ENCODE results near the gene SEMA4B. TPM values are rescaled to one million over a fixed set of nuclear protein-coding genes. Genes with fewer than 3 reads are reported as not detected.
A peak's percentile ranks its signal among the peaks of the same experiment; 100 is the strongest.

SEMA4B gene
- total RNA-seq, 2 donors from 2014 or later = 96.1 to 99.6 TPM

- Histone ChIP-seq H3K4me1 (replicated peaks) (peaks cover 6% of the 10 kb centered on the region), H3K27me3 (replicated peaks; ENCODE audit: insufficient read depth) (no peaks in the 10 kb centered on the region), H3K4me3 (peak overlapping the region; percentile 79 to 86), H3K36me3 (no peaks in the 10 kb centered on the region), H3K27ac (peak overlapping the region; percentile 88 to 91), H3K9me3 (no peaks in the 10 kb centered on the region)
- WGBS = 1% methylated on average over 23 of the region's 25 CpGs
- intact Hi-C loops (cut with DNase I) = no loop called here
- TF ChIP-seq CTCF (IDR thresholded peaks at IDR 0.05) (no peak), POLR2AphosphoS5 (IDR thresholded peaks at IDR 0.05) (no peak), POLR2A (IDR thresholded peaks at IDR 0.05) (no peak)
- DNase-seq (ENCODE audit: low spot score) = no peak
Observed at GRCh38 chr15:90201944-90202375, 830 bp downstream of the SEMA4B start.

GRCh38 chr15:90202929-90203328 is 1.8 kb downstream of the SEMA4B start:
- intact Hi-C loops (cut with DNase I) = no loop called here
- Histone ChIP-seq H3K4me3 (peak overlapping the region in 1 of 2 donors; percentile 79), H3K36me3 (no peaks in the 10 kb centered on the region), H3K27ac (peak overlapping the region in 1 of 2 donors; percentile 91), H3K9me3 (no peaks in the 10 kb centered on the region), H3K4me1 (replicated peaks) (peaks cover 6% of the 10 kb centered on the region), H3K27me3 (replicated peaks; ENCODE audit: insufficient read depth) (no peaks in the 10 kb centered on the region)
- no peak for TF ChIP-seq CTCF (IDR thresholded peaks at IDR 0.05)
- TF ChIP-seq POLR2AphosphoS5 (IDR thresholded peaks at IDR 0.05) = no peak
- no peak for TF ChIP-seq POLR2A (IDR thresholded peaks at IDR 0.05)
- no peak for DNase-seq (ENCODE audit: low spot score)
- WGBS = 73% methylated on average over 4 of the region's 4 CpGs

GRCh38 chr15:90203473-90203872 is 2.3 kb downstream of the SEMA4B start:
- H3K4me3 ChIP-seq = no peak overlapping the region
- no peak for DNase-seq (ENCODE audit: low spot score)
- intact Hi-C loops (cut with DNase I) = no loop called here
- H3K27ac ChIP-seq = peak overlapping the region in 1 of 2 donors; percentile 91
- peaks cover 6% of the 10 kb centered on the region for H3K4me1 ChIP-seq (replicated peaks)
- 98% methylated on average over 7 of the region's 7 CpGs for WGBS
- no peak for TF ChIP-seq POLR2AphosphoS5 (IDR thresholded peaks at IDR 0.05)
- TF ChIP-seq CTCF (IDR thresholded peaks at IDR 0.05) = no peak
- TF ChIP-seq POLR2A (IDR thresholded peaks at IDR 0.05) = no peak
- no peaks in the 10 kb centered on the region for H3K9me3 ChIP-seq
- H3K36me3 ChIP-seq = no peaks in the 10 kb centered on the region
- no peaks in the 10 kb centered on the region for H3K27me3 ChIP-seq (replicated peaks; ENCODE audit: insufficient read depth)

GRCh38 chr15:90203922-90204321 is 2.8 kb downstream of the SEMA4B start:
- whole genome bisulfite sequencing = 58% methylated on average over 7 of the region's 8 CpGs
- Histone ChIP-seq H3K9me3 (no peaks in the 10 kb centered on the region), H3K27ac (no peak overlapping the region), H3K4me3 (no peak overlapping the region), H3K4me1 (replicated peaks) (peaks cover 6% of the 10 kb centered on the region), H3K27me3 (replicated peaks; ENCODE audit: insufficient read depth) (no peaks in the 10 kb centered on the region), H3K36me3 (no peaks in the 10 kb centered on the region)
- TF ChIP-seq POLR2AphosphoS5 (IDR thresholded peaks at IDR 0.05) = no peak
- TF ChIP-seq CTCF (IDR thresholded peaks at IDR 0.05) = no peak
- no peak for TF ChIP-seq POLR2A (IDR thresholded peaks at IDR 0.05)
- no peak for DNase-seq (ENCODE audit: low spot score)
- intact Hi-C loops (cut with DNase I) = no loop called here

- H3K4me3 ChIP-seq = no peak overlapping the region
- H3K27ac ChIP-seq = no peak overlapping the region
- no peaks in the 10 kb centered on the region for H3K27me3 ChIP-seq (replicated peaks; ENCODE audit: insufficient read depth)
- no peak for DNase-seq (ENCODE audit: low spot score)
- H3K4me1 ChIP-seq (replicated peaks) = peaks cover 6% of the 10 kb centered on the region
- H3K9me3 ChIP-seq = no peaks in the 10 kb centered on the region
- 80% methylated on average over 10 of the region's 10 CpGs for WGBS
- H3K36me3 ChIP-seq = no peaks in the 10 kb centered on the region
- intact Hi-C loops (cut with DNase I) = no loop called here
- no peak for TF ChIP-seq POLR2AphosphoS5 (IDR thresholded peaks at IDR 0.05)
Observed at GRCh38 chr15:90205050-90205848, 4.1 kb downstream of the SEMA4B start.
